GM20000 (cell line): ENCODE measurements around the gene TACC2.

Experiments used
- DNase-seq: peaks from one replicate; pipeline ENCODE4 v3.0.0; 2012; ENCODE audit warnings: low spot score
- CTCF ChIP-seq: IDR thresholded peaks from 2 replicates; pipeline ENCODE4 v1.5.1; 2012; ENCODE audit warnings: mild to moderate bottlenecking, control low read depth; ENCODE audit errors: extremely low read depth, missing control alignments

TACC2 gene

GRCh38 chr10:122113945-122114747, 125.2 kb downstream of the TACC2 start:
- DNase-seq, result no peak
- TF ChIP-seq CTCF, result no peak

DNA sequence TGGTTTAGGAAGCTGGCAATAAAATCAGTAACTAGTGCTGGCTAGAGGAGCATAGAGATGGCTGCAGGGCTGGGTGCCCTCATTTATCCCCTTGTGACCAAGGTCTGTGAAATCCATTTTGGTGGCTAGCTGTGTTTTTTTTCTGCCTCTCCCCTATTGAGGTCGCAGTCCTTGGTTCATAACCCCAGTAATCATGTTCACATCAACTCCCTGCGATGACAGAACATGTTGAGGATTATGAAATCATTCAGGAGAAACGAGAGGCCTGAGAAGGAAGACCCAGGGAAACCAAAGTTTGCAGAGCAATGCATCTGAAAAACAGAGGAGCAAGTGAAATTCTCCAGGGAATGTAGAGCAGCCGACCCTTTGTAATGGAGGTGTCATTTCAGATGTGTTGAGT, 126.9 kb downstream of the TACC2 start:
- no peak for TF ChIP-seq CTCF
- no peak for DNase-seq

GRCh38 chr10:122116331-122116730, 127.4 kb downstream of the TACC2 start:
- no peak for TF ChIP-seq CTCF
- DNase-seq, result no peak

- no peak for TF ChIP-seq CTCF
- DNase-seq, result no peak
These were observed 128.5 kb downstream of the TACC2 start for GRCh38 chr10:122117475-122117874.

- DNase-seq, result no peak
- TF ChIP-seq CTCF, result no peak
These were observed 131.2 kb downstream of the TACC2 start for GRCh38 chr10:122120008-122120744.

- DNase-seq, result no peak
- no peak for TF ChIP-seq CTCF
These were observed 132.1 kb downstream of the TACC2 start for GRCh38 chr10:122121059-122121458.

DNA sequence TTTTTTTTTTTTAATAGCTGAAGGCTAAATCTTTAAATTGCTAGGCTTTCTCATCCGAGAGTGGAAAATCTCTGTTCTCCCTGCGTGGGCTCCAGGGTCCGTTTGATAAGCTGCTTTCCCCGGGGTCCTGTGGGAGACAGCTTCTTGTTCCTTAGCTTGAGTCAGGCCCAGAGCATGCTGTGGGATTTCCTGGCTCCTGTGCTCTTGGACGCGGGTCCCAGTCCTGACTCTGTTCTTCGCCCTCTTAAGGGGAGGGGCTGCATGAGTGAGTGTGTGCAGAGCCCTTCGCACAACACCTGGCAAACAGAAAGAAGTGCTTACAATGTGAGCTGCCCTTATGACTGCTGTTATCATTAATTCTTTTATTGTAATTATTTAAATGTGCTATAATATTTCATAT, 133.5 kb downstream of the TACC2 start:
- DNase-seq, result no peak
- no peak for TF ChIP-seq CTCF
